COLO668 (cell line): ENCODE measurements around the gene FBN1.

Experiments used
- DNase-seq: peaks from one replicate; lab custom pipeline; 2025; ENCODE audit not compliant: unreplicated experiment; lab: John Stamatoyannopoulos, UW

The FBN1 gene

DNA sequence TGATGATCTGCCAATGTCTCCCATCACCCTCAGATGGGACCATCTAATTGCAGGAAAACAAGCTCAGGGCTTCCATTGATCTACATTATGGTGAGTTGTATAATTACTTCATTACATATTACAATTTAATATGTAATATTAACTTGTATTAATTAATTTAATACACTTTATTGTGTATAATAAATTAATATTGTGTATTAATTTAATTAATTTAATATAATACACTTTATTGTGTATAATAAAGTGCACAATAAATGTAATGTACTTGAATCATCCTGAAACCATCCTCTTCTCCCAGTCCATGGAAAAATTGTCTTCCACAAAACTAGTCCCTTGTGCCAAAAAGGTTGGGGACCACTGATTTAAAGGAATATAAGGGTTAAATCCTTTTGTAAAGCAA, 123.4 kb downstream of the FBN1 start:
- DNase-seq, result no peak

DNA sequence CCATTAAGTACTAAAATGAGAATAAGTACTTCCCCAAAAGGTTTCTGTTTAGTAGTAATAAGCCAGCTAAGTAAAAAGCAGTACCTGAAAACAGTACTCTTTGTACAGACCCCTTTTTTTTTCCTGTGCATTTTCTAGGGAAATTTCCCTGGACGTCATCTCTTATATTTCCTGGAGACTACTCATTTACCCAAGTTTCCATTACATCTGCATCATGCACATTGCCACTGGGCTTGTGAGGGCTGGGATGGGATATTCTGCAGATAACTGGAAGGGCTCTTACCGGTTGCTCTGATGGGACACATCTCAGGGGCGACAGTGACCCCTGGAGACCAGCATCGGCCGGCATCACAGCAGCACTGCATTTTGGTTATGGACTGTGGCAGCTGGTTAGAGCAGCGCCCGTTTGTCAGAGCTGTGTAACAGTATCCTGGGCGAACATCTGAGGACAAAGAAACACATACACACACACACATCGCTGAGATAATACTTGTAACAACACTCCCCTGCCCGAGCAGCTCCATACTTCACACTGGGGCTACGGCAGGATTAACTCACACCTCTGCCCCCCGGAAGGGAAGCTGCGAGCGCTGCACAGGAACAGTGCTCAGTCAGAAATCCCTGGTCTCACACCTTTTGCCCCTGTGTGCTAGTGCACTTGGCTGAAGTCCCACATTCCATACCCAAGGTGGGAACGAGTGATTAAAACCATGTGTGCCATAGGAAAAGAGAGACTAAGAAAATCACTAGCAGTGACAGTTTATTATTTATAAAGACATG, 124.9 kb downstream of the FBN1 start:
- DNase-seq, result peak; percentile 10

DNA sequence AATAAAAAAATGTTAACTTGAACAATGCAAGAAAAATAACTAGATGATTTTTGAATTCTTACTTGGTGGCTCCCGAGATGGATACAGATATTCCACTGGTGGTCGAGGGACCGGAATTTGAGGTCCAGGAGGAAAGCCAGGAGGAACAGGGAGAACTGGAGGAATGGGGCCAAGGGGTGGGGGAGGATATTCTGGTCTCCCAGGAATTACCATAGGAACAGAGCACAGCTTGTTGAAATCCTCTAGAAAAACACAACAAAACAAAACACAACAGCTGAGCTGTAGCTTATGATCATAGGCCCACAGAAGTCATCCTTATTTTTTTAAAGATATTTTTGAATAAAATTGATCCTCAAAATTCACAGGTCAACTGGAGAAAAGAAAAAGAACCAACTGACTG, 129.4 kb downstream of the FBN1 start:
- DNase-seq, result no peak

DNA sequence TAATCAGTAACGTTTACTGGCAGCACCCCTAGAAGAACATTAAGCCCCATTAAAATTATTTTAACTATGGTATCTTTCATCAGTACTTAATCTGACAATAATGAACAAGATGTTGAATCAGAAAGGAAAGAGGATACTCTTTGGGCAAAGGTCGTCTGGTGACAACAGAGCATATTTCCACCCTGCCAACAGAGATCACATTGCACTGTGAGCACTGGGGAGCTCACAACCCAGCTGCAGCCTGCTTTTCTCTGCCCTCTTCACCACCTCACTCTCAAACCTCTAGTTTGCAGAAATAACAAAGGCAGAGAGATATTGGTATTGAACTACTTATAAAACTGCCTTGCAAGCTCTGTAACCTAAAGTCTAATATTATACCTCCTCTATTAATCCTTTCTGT, 130.0 kb downstream of the FBN1 start:
- DNase-seq, result no peak

DNA sequence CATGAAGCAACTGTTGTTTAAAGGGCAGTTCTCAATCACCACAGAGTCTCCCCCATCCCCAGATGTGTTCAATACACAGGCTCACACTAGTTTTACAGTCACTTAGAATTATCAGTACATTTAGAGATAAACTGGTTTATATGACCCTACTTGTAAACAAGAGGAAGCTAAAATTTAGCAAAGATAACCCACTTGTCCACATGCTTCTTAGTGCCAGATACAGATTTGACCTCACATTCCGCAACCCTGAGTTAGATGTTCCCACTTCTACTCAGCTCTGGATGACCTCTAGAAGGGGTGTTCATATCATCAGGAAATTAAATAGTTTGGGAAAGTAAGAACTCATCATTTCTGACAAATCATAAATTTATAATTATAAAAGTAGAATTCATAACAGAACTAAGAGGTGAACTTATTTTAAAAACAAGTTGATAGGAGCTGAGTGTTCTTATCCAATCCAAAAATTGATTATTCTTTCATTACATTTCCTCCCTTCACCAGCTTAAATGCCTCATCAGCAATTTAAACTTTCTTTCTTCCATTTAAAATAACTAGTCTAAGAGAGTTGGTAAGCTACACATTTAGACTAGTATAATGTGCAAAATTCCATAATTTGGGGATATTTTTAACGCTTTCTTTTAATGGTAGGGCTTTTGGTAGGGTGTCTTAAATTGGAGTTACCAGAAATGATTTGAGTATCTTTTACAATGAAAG, 131.2 kb downstream of the FBN1 start:
- DNase-seq, result no peak

DNA sequence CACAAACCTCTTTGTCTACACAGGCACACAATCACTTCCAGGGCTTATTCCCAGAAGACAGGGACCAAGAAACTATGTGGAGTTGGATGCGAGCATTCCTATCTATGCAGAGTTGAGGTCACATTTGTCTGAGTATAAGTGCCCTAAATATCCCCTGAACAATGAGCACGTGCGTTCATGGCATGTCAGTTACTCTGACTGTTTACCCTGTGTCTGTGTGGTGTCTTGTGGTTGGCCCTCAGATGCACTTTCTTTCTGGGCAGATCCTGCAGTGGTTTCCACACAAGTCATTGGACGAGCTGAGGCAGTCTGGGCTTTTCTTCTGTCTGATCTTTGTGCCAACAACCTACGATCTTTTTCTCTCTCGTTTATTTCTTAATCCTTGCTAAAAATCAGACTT, 134.5 kb downstream of the FBN1 start:
- no peak for DNase-seq

DNA sequence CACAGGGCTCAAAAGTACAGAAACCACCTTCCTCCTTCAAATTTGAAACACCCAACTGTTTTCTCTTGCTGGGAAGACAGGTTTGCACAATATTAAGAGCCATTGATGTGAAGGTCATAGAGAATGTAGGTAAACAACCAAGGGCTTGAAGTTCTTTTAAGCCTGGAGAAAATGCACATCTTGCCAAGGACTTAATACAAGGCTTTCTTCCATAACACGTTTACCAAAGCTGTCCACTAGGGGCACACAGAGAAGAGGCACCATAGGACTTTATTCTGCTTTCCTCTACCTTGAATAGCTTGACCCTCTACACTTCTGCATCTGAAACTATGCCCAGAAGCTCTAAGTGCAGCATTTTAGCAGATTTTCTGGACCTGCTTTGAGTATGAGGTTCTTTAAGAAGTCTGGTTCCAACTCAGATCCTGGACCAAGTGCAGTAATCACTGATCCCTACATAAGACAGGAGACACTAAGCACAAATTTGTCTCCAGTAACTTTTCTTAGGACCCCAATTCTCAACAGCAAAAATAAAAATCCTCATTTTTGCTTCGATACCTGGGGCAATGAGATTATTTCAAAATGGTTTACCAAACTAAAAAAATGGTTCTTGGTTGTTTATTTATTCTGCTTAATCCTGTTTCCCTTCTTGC, 138.0 kb downstream of the FBN1 start:
- peak; percentile 21 for DNase-seq

DNA sequence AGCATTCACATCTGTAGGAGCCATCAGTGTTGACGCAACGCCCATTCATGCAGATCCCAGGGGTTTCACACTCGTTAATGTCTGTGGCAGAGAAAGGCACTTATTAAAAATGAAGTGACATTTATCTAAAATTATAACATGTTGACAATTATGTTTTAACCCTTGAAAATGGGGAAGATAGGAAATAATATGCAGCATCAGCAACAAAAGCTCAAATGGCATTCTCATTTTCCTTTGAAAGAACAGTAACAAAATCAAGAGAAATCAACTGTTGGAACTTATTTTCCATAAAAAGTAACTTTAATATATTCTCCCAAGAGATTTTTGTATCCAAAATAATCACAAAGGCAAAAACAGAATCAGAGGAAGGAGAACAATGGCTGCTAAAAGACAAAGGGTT, 140.4 kb downstream of the FBN1 start:
- no peak for DNase-seq

DNA sequence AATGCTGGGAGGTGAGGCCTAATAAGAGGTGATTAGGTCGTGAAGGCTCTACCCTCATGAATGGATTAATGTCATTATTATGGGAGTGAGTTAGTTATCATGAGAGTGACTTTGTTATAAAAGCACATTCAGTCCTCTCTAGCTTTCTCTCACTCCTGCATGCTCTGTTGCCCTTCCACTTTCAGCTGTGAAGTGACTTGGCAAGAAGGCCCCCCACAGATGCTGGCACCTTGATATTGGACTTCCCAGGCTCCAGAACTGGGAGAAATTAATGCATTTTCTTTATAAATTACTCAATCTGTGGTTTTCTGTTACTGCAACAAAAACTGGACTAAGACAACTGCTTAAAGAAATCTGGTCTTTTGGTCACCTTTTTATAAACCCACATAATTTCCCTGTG, 144.3 kb downstream of the FBN1 start:
- DNase-seq, result no peak

DNA sequence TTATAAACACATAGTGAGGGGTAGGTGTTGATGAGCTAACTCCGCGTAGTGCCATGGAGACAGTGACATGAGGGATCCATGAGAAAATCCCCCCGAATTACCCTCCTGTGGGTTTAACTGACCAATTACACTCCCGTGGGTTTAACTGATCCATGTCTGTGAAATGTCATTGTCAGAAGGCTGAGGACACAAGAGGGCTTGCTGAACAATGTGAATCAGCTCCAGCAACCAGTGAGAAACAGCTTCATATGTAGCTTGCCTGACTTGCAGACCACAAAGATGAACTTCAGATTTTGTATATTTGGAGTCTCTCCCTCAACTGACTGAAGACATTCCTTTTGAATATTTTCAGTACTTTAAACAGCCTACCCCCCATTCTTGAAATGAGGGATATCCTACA, 144.9 kb downstream of the FBN1 start:
- DNase-seq, result no peak

DNA sequence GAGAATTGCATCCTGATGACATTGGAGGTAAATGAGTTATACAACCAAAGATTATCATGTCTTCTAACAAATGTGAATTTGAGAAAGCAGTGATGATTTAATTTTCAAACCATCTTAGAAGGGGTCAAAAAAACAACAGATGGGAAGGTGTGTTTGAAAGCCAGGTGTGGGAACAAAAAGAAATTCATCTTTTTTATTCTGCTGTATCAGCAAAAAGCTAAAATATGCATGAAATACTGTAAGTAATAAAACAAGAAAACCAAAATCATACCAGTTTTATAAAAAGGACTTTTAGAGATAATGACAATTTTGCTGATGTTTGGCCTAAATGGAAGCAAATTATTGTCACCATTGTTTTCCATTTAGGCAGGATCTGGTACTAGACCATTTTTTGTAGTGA, 145.5 kb downstream of the FBN1 start:
- no peak for DNase-seq

DNA sequence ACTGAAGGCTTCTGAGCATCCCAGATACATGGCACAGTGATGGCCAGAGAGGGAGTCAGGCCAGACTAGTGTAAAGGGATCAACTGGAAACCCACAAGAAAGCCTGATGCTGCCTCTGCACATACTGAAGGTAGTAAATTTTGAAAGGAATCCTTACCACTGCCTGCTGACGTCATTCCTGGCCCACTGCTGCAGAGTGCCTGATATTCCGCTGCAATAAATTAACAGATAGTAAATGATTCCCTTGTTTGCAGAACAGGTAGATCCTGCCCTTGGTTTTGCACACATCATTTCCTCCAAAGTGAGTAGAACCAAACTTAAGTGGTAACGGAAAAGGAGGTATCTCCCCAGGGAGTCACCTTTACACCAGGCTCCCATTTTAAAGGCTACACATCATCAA, 146.7 kb downstream of the FBN1 start:
- no peak for DNase-seq

DNA sequence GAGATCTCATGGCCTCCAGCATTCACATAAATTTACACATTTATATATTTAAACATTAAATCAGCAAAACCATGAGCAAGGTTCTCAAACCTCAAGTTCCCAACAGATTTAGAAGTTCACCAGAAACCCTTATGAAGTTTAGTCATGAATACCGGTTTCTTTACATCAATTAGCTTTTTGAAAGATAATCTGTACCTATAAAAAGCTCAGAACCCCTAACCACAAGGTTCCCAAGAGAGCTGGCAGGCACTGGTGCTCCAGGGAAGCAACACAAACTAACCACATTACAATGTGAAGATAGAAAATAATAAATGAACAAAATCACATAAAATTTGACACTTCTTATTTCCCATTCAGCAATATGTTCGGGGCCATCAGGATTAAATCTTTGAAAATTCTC, 150.9 kb downstream of the FBN1 start:
- DNase-seq, result no peak

DNA sequence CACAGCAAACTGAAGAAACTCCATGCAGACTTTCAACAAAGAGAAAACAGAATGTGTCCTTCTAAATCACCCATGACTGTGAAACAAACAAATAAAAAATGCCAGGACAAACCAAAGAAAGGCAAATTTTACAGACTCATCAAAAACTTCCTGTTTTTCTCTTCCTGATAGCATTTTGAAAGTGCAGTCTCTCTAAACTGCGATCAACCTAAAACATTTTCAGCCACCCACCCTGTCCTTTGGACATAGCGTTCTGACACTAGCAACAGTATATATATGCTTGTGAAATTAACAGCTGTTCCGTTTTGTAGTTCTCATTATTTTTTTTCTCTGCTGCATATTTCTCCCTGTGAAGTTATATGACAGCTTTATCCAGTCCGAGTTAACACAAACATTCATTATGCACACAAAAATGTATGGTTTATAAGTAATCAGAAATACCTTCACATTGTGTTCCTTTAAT, 151.7 kb downstream of the FBN1 start:
- no peak for DNase-seq

DNA sequence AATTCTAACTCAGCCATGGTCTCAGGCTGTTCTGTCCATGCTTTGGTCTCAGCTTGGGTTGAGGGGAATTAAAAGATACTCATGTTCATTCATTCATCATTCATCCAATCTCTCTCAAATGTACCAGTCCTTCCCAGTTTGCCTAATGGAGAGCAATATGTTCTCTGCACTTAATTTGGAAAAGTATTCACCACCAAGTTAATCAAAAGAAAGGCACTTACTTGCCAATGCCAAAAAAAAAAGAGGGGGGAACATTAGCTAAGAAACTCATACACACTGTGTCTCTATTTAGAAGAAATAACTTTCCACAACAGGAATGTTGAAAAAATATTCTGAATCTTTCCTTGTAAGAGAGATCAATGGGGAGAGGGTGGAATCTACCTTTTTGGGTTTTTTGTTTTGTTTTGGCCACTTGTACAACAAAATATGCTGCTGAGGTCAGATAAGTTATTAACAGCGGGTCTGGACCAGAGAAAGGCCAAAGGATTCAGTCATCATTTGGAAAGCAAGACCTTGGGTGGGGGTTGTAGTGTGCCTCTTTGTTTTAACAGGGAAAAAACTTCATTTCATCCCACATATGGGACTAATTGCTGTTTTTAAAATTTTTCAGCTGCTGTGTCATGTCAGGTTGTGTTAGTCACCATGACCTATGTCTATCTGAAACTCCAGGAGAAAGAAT, 152.3 kb downstream of the FBN1 start:
- no peak for DNase-seq

DNA sequence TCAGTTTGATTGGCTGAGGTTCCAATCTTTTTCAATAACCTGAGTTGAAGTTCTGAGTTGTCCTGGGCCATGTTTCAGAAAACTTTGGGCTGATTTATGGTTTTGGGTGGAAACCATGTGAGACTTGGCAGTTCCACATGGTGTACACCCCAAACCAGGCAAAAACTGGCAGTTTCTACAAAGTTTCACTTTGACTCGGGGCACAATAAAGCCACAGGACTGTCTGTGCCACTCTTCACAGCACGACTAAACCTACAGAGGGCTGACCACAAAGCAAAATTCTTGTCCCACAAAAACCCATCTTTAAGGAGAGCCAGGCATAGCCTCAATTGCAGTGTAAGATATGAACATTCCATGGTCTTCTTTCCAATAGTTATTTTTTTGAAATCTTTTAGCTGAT, 159.3 kb downstream of the FBN1 start:
- DNase-seq, result no peak

DNA sequence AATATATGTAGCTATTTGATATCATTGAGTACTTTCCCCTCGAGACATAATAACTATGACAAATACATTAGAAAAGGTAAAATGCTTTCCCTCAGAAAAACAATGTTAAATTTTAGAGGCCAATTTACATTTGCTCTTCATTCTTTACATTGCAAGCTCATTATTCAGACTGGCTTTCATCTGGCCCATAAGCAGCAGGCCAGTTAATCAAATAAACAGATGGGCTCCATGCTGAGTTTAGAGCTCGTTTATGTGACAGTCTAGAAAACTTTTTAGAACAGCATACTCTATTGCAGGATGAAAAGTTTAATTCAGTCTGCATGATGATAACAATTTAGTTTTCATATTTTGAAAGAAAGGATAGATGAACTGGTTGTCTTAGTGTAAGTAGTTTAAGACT, 163.7 kb downstream of the FBN1 start:
- DNase-seq, result no peak

DNA sequence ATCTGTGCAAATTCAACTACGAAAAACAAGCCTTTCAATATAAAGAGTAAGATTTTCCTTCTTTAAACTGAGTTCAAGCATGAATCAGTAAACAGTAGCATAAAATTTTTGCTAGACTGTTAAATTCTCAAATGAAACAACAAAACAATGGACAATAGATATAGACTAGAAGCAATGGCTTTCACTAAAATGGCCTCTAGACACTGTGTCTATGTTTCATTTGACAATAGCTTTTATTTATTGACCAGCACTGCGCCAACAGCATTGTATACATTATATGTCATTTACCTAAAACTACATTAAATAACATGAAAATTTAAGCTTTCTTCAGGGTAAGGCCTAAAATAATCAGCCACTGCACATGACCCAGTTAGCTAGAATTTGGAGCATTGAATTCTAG, 165.8 kb downstream of the FBN1 start:
- DNase-seq, result no peak

DNA sequence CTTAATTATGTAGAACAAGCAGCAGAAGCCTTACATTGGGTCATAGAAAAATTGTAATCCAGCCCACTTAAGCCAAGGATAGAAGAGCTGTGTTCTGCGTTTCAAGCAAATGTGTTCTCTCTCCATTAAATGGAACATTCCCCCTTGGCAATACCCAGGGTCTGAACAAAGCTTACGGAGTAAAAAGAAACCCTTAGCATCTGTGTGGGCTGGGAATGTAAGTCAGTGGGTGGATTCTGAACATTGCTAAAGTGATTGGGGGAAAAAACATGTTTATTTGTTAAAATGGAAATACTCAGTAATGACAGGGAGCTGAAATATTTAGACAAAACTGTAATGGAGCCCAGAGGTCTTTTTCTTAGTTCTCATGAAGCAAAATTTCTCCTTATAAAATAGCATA, 166.9 kb downstream of the FBN1 start:
- no peak for DNase-seq

DNA sequence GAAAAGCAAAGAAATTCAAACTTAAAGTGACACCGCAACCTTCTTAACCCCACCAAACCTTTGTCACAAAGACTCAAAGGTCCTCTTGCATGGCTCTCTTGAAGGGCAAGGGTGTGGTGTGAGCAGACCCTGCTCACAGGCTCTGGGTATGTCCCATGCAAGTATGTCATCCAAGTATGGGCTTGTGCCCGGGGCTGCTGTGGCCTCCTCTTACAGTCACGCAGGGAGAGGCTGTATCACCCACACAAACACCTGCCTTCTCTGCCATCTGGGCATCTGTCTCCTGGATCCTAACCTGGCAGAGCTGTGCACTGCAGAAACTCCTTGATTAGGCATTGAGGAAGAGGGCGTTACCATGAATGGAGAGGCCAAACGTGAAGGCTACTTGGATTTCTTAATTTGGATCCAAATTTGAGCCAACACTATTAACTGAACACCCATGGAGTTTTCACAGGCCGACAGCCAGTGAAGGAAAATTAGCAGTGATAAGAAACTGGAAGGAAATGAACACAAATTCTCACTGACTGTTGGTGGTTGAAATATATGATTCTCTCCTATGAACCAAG, 167.6 kb downstream of the FBN1 start:
- peak; percentile 29 for DNase-seq
